ENCODE measurements around the gene TMEM196.

TMEM196 gene

DNA sequence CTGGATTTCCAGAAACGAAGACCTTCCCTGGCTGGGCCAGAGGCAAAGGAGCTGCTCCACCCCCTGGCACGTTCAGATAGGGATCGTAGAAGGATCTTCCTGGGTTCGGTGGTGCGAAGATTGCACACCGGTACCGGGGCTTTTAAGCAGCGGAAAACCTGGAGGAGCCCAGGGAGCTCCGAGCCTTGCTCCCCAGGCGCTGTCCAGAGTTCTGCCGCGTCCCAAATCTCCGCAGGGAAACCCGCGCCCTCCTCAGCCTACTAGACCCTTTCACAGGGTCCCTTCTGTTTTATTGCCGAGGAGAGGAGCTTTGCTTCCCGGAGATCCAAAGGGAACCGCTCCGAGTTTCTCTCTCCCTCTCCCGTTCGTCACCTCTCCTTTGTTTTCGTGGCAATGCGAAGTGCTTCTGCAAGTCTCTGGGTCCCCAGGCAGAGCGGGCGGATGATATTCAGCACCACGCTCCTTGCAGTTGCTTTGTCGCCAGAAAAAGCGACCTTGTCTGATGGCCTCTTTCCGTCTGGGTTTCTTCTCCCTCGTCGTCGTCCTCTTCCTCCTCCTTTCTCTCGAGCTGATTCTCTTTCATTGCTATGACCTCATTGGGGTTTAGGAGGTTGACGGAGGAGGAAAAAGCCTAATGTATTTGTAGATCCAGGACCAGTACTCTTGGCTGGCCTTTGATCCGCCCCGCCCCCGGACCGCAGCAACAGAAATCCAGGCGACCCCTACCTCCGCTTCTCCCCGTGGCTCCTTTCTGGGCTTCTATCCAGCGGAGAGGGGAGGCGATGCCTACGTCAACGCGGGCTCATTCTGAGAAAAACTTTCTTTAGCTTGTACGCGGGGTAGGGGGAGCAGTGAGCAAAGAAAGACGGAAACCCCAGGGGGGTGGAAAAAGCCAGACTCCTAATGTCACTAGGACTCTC is at the start of gene TMEM196:
TMEM196 (minus strand) TSS at position 777 of the 920 bp plus-strand sequence. CDS start 921 bp downstream, outside the sequence.
- Histone ChIP-seq H3K9me3 (ENCODE audit: control insufficient read depth, insufficient read depth, low read length) (no peaks in the 10 kb centered on the region), H3K36me3 (ENCODE audit: insufficient read depth, low read length) (no peaks in the 10 kb centered on the region), H3K9ac (ENCODE audit: low read depth, low read length) (peak within 1 kb of the TSS; percentile 42; the same call in 1 of the 2 replicates), H3K4me1 (ENCODE audit: insufficient read depth, low read length) (no peaks in the 10 kb centered on the region; the same call in 1 of the 2 replicates)

DNA sequence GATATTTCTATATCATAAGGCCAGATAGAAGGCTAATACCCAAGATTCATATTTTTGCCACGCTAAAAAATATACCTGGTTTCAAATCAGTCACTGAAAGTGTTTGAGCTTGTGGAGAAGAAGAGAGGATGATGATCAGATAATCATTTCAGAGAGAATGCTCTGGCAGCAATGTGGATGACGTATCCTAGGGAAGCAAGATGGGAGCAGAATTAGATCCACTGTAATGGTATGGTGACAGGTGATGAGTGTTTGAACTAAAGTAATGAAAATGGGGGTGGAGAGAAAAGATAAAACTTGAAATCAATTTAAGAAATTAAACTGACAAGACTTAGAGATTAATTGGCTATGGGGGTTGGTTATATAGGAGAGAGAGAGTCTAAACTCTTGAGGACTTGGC is 42.7 kb upstream of the TMEM196 start:
- no peaks in the 10 kb centered on the region for H3K36me3 ChIP-seq (ENCODE audit: insufficient read depth, low read length)

DNA sequence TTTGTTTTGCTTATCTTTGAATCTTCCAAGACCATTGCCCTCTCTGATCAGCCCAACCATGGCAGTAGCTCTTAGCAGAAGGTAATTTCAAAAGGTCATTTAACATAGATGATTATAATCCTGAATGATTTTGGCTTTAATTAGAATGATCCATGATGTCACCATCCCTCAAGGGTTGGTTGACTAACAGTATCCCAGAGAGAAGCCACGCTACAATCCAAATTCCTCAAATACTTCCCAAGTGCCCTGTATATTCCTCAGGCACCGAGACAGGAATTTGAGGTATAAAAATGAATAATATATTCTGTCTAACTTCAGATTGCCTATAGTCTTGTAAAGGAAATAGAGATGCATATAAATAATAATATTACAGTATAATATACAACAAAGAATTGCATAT is 42.1 kb upstream of the TMEM196 start:
- Histone ChIP-seq H3K9me3 (ENCODE audit: control insufficient read depth, insufficient read depth, low read length) (no peaks in the 10 kb centered on the region), H3K4me1 (ENCODE audit: insufficient read depth, low read length) (0 out of 2 replicates have a peak, but pooled peaks cover 2% of the 10 kb centered on the region), H3K36me3 (ENCODE audit: insufficient read depth, low read length) (no peaks in the 10 kb centered on the region), H3K9ac (ENCODE audit: low read depth, low read length) (no peak overlapping the region)

More for the DNA sequence above, 42.7 kb upstream of the TMEM196 start:
- 0 out of 2 replicates have a peak, but pooled peaks cover 2% of the 10 kb centered on the region for H3K4me1 ChIP-seq (ENCODE audit: insufficient read depth, low read length)
- no peak overlapping the region for H3K9ac ChIP-seq (ENCODE audit: low read depth, low read length)
- no peaks in the 10 kb centered on the region for H3K9me3 ChIP-seq (ENCODE audit: control insufficient read depth, insufficient read depth, low read length)

DNA sequence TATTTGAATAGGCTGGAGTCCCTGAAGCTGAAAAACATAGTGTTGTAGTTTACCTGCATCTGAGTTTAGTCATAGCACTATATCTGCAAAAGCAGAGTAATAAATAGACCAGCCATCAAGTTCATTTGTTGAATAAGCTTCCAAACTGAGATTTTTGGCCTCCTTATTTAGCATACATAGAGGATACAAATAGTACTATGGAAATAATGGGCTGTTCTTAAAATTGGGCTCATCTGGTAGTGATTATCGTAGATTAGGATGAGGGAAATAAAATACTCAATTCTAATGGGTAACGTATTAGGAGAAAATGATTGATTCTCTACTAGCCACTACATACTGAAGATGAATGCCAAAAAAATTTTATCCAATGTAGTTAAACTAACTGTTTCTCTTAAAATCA is 41.4 kb upstream of the TMEM196 start:
- H3K9me3 ChIP-seq (ENCODE audit: control insufficient read depth, insufficient read depth, low read length), result no peaks in the 10 kb centered on the region
- H3K36me3 ChIP-seq (ENCODE audit: insufficient read depth, low read length), result no peaks in the 10 kb centered on the region
- H3K9ac ChIP-seq (ENCODE audit: low read depth, low read length), result no peak overlapping the region
- H3K4me1 ChIP-seq (ENCODE audit: insufficient read depth, low read length), result 0 out of 2 replicates have a peak, but pooled peaks cover 2% of the 10 kb centered on the region

DNA sequence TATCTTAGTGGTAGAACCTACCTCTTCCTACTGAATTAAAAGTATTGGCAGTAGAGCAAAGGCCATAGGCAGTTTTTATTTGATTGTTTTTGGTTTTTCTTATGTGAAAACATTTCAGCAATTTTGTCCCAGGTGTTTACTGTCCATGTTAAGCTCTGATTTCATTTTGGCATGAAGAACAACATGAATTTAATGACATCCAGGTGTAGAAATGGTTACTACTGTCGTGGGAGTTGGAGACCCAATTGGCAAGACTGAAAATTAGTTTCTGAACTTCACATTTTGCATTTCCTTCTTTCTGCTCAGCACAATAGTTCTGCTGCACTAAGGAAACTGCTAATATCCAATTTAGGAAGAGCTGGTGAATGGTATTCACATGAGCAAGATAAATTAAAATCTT is 38.0 kb upstream of the TMEM196 start:
- Histone ChIP-seq H3K4me1 (ENCODE audit: insufficient read depth, low read length) (0 out of 2 replicates have a peak, but pooled peaks cover 2% of the 10 kb centered on the region), H3K36me3 (ENCODE audit: insufficient read depth, low read length) (no peaks in the 10 kb centered on the region), H3K9ac (ENCODE audit: low read depth, low read length) (no peak overlapping the region), H3K9me3 (ENCODE audit: control insufficient read depth, insufficient read depth, low read length) (no peaks in the 10 kb centered on the region)

DNA sequence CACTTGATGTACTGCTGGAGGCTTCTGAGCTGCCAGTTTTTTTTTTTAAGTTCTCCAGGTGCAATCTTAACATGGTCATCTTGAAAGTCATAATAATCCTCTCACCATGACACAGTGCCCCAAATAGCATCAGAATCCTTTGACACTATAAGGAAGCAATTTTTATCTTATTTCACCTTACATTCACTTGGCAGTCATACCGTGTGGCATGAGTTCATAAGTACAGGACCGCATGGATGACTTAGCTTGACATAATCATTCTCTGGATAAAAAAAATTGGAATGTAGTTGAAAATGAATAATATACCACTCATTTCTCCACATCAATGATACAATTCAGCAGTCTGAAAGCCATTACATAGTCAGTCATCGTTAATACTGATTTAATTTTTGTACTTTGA is 25.6 kb upstream of the TMEM196 start:
- H3K36me3 ChIP-seq (ENCODE audit: insufficient read depth, low read length), result no peaks in the 10 kb centered on the region
- peaks cover 7% of the 10 kb centered on the region; the same call in 1 of the 2 replicates for H3K4me1 ChIP-seq (ENCODE audit: insufficient read depth, low read length)
- no peak overlapping the region for H3K9ac ChIP-seq (ENCODE audit: low read depth, low read length)
- H3K9me3 ChIP-seq (ENCODE audit: control insufficient read depth, insufficient read depth, low read length), result no peaks in the 10 kb centered on the region

DNA sequence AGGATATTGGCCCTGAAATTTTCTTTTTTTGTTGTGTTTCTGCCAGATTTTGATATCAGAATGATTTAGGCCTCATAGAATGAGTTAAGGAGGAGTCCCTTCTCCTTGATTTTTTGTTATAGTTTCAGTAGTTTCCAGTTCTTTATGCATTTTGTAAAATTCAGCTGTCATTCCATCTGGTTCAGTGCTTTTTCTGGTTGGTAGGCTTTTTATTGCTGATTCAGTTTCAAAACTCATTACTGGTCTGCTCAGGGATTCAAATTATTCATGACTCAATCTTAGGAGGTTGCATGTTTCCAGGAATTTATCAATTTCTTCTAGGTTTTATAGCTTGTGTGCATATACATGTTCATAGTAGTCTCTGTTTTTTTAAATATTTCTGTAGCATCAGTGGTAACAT is 10.1 kb upstream of the TMEM196 start:
- Histone ChIP-seq H3K9me3 (ENCODE audit: control insufficient read depth, insufficient read depth, low read length) (no peaks in the 10 kb centered on the region), H3K9ac (ENCODE audit: low read depth, low read length) (no peak overlapping the region), H3K36me3 (ENCODE audit: insufficient read depth, low read length) (no peaks in the 10 kb centered on the region), H3K4me1 (ENCODE audit: insufficient read depth, low read length) (no peaks in the 10 kb centered on the region)

DNA sequence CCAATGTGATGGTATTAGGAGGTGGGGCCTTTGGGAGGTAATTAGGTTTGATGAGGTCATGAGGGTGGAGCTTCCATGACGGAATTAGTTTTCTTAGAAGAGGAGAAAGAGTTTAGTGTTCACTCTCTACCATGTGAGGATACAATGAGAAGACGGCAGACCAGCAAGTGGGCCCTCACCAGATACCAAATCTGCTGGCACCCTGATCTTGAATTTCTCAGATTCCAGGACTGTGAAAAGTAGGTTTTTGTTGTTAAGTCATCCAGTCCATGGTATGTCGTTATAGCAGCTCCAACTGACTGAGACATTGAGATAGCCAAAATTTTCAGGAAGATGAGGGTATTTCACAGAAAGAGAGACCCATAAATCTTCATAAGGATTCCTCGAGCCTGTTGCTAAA is 3.6 kb upstream of the TMEM196 start:
- no peaks in the 10 kb centered on the region for H3K36me3 ChIP-seq (ENCODE audit: insufficient read depth, low read length)
- no peaks in the 10 kb centered on the region for H3K4me1 ChIP-seq (ENCODE audit: insufficient read depth, low read length)
- H3K9me3 ChIP-seq (ENCODE audit: control insufficient read depth, insufficient read depth, low read length), result no peaks in the 10 kb centered on the region
- no peak overlapping the region for H3K9ac ChIP-seq (ENCODE audit: low read depth, low read length)

DNA sequence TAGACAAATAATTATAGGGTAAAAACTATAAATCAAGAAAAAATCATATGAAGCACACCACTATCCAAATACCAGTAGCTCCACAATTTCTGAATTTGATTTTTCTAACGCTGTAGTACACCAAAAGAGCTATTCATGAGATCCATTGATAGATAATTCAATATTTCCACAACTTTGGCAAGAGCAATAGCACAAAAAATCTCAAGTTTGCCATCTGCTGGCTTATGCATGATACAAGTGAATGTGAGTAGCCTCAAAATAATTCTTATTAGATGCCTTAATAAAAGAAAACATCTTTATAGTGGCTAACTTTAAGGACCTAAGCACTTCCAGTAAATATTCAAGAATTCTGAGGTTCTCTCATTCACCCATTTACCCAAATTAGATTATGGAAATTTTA is 2.2 kb upstream of the TMEM196 start:
- H3K9ac ChIP-seq (ENCODE audit: low read depth, low read length), result no peak overlapping the region
- no peaks in the 10 kb centered on the region for H3K36me3 ChIP-seq (ENCODE audit: insufficient read depth, low read length)
- H3K4me1 ChIP-seq (ENCODE audit: insufficient read depth, low read length), result no peaks in the 10 kb centered on the region; the same call in 1 of the 2 replicates
- H3K9me3 ChIP-seq (ENCODE audit: control insufficient read depth, insufficient read depth, low read length), result no peaks in the 10 kb centered on the region

DNA sequence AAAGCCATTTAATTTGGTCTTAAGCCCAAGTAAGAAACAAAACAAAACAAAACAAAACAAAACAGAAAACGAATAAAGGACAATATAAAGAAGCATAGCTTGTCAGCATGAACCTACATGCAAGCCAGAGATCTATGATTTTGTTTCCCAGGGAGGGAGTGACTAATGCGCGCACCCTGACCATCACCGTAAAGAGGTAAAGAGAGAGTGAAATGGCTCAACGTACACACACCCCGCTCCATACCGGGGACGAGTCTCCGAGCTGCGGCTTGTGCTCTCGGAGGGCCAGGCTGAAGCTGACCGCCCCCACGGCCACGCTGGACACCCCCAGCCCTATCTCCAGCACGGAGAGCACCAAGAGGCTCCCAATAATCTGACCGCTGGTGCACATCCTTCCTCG is 1.1 kb downstream of the TMEM196 start:
- Histone ChIP-seq H3K4me1 (ENCODE audit: insufficient read depth, low read length) (no peaks in the 10 kb centered on the region; the same call in 1 of the 2 replicates), H3K9ac (ENCODE audit: low read depth, low read length) (peak overlapping the region; percentile 42; the same call in 1 of the 2 replicates), H3K36me3 (ENCODE audit: insufficient read depth, low read length) (no peaks in the 10 kb centered on the region), H3K9me3 (ENCODE audit: control insufficient read depth, insufficient read depth, low read length) (no peaks in the 10 kb centered on the region)

DNA sequence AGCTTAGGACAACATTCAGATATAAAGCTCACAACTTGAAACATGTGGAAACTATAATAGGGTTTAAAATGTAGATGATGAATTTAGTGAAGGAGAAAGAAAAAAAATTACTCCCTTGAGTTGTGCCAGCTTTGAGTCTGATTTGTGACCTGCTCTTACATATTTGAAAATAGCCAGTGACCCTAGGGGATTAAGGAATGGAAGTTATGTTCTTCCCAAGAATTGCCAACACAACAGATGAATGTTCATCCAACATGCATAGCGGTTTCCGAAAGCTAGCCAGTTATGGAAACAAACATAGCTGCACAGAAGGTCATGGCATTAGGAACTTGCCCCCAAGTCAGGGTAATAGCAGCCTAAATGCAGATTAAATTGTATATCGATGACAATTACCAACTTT is 10.8 kb downstream of the TMEM196 start:
- no peaks in the 10 kb centered on the region for H3K36me3 ChIP-seq (ENCODE audit: insufficient read depth, low read length)
- H3K4me1 ChIP-seq (ENCODE audit: insufficient read depth, low read length), result no peaks in the 10 kb centered on the region
- no peaks in the 10 kb centered on the region for H3K9me3 ChIP-seq (ENCODE audit: control insufficient read depth, insufficient read depth, low read length)
- no peak overlapping the region for H3K9ac ChIP-seq (ENCODE audit: low read depth, low read length)

DNA sequence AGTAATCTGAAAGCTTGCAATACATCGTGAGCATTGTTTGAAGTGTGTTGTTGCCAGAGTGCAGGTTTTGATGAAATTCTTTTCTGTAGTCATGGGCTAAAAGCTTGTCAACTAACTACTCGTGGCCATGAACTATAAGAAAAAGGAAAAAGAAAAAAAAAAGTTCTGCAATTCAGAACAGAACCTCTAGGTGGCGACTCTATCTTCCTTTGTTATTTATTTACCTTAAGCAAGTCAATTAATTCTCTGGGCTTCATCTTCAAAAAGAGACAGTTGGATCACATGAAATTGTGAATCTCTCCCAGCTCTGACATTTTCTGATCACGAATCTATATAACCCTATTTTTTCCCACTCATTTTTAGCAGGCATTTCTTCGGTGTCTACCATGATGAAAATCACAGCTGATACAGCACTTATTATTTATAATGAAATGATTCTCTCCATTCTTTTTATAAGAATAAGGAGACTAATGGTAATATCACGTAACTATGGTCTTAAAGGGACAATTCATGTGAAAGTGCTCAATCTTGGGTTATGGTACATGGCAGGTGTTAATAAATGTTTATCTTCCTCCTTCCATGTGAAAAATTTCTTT is 18.8 kb downstream of the TMEM196 start:
- no peak overlapping the region for H3K9ac ChIP-seq (ENCODE audit: low read depth, low read length)
- no peaks in the 10 kb centered on the region for H3K9me3 ChIP-seq (ENCODE audit: control insufficient read depth, insufficient read depth, low read length)
- H3K4me1 ChIP-seq (ENCODE audit: insufficient read depth, low read length), result 0 out of 2 replicates have a peak, but pooled peaks cover 2% of the 10 kb centered on the region
- H3K36me3 ChIP-seq (ENCODE audit: insufficient read depth, low read length), result no peaks in the 10 kb centered on the region

DNA sequence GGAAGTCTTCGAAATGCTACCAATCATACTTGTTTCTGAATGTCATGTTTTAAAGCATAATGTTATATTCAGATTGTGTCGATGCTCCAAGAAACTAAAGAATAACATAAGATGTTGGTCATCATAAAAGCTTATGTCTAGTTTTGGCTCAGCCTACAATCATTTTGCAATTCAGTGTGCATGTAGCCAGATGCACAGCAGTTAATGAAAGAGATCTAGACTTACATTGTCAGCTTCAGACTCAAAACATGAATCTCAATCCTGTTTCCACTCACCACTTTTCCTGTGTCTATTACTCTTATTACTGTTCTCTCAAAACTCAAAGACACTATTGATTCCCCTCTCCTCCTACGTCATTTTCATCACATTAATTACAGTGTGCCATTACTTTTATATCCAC is 21.4 kb downstream of the TMEM196 start:
- no peaks in the 10 kb centered on the region for H3K36me3 ChIP-seq (ENCODE audit: insufficient read depth, low read length)
- 0 out of 2 replicates have a peak, but pooled peaks cover 6% of the 10 kb centered on the region for H3K4me1 ChIP-seq (ENCODE audit: insufficient read depth, low read length)
- no peaks in the 10 kb centered on the region for H3K9me3 ChIP-seq (ENCODE audit: control insufficient read depth, insufficient read depth, low read length)
- no peak overlapping the region for H3K9ac ChIP-seq (ENCODE audit: low read depth, low read length)

DNA sequence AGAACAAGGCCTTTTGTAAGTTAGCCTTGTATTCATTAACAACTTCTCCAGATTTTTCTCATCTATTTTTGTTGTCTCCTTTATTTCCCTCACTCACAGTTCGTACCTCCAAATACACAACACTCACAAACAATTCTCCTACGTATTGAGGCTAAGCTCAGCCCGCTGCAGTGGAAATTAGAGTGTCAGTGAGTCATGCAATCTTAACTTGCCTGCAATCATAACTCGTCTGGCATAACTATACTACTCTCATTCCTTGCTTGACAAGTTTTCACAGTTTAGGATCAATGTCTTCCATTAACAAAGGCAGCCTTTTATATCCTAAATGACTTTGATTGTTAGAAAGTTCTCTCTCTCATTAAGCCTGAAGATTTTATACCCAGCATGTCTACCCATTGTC is 23.8 kb downstream of the TMEM196 start:
- no peaks in the 10 kb centered on the region for H3K36me3 ChIP-seq (ENCODE audit: insufficient read depth, low read length)
- H3K9me3 ChIP-seq (ENCODE audit: control insufficient read depth, insufficient read depth, low read length), result no peaks in the 10 kb centered on the region
- H3K9ac ChIP-seq (ENCODE audit: low read depth, low read length), result no peak overlapping the region
- H3K4me1 ChIP-seq (ENCODE audit: insufficient read depth, low read length), result 0 out of 2 replicates have a peak, but pooled peaks cover 6% of the 10 kb centered on the region
